ENCODE measurements around the gene UBE2J2.
"Not testable (repeated sequence)": the region's sequence is repeated elsewhere in the genome, so short reads cannot be mapped to it uniquely, and the experiment has no call there.

UBE2J2 gene

DNA sequence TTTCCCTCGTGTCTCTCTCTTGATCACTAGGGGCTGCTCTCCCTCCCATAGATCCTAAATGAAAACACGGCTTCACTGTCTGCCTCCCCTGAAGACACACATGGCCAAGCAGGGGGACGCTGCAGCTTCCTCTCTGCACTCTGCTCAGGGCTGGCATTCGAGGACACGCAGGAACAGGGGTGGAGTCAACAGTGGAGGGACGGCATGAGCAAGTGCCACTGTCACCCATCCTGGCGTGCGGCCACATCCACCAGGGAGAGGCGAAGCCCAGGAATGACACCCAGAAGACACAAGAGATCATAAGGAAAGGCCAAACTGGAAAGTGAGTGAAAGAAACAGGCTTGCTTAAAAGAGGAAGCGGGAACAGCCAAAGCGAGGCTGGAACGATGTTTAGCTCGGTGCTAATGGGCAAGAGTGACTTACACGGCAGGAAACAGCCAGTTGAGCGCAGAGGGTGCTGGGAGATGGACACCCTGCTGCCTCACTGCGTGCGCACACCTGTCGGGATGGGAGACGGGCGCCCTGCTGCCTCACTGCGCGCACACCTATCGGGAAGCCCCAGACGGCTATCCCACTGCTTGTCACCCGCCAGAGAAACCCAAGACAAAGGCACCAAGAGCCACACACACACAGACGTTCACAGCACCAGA is 13.6 kb downstream of the UBE2J2 start:
- DNase-seq (ENCODE audit: extremely low spot score, insufficient read length, low read depth) (no peak), FAIRE-seq (no peak)

DNA sequence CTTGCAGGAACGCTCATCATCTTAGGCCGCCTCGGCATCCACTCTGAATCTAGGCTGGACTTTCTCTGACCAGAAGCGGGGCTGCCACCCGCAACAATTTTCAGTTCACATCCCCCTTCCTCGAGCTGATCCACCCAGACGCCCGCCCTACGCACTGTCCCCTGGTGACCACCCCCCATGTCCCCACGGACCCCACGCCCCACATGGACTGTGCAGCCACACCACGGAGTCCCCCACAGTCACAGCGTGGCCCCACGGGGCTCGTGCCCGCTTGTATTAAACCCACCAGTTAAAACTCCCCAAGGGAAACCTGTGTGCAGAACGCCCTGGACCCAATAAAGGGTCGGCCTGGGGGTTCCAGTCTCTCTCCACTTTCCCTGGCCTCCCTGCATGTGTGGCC is 14.1 kb downstream of the UBE2J2 start:
- no peak for DNase-seq (ENCODE audit: extremely low spot score, insufficient read length, low read depth)
- no peak for FAIRE-seq

DNA sequence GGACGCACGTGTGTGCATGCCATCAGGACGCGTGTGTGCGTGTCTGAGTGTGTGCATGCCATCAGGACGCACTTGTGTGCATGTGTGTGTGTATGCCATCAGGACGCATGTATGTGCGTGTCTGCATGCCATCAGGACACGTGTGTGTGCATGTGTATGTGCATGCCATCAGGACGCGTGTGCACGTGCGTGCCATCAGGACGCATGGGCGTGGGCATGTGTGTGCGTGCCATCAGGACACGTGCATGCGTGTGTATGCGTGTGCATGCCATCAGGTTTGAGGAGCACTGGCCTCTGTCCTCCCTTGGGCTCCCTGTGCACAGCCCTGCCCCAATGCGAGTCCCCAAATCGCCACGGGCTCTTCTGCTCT is 14.6 kb downstream of the UBE2J2 start:
- DNase-seq (ENCODE audit: extremely low spot score, insufficient read length, low read depth) (no peak), FAIRE-seq (no peak)

DNA sequence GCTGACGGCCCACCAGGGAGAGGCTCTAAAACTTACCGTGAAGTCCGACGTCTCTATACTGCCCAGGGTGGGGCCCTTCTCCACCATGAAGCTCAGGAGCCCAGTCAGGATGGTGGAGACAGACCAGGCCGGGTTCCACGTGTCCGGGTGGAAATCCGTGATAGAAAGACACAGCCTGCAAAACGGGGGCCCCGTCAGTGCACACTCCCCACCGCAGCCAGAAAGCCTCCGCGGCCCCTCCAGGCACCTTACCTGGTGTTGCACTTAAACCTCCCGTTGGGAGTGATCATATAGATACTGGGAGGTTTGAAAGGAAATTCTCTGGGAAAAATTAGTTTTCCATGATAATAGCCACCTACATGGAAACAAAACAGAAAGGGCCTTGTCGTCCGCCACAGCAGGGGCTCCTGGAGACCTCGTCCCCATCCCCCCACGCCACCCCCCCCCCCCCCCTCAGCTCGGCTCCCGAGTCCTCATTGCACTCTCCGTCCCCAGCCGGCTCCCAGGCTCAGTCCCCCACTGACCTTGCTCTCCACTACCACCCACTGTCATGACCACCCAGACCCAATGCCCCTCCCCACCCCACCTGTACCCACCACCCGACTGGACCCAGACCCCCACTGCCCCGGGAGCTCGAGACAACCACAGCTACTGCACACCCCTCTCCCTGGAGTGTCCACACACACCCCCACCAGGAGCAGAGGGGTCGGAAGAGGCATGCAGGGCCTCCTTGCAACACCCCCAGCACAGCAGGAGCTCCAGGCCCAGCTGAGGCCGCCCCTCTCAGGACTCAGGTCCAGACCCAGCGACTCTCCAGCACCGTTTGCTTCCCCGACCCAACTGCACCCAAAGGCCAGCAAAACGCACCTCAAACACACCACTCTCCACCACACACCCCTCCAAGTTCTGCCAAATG is 16.4 kb downstream of the UBE2J2 start:
- no peak for DNase-seq (ENCODE audit: extremely low spot score, insufficient read length, low read depth)
- FAIRE-seq = no peak

DNA sequence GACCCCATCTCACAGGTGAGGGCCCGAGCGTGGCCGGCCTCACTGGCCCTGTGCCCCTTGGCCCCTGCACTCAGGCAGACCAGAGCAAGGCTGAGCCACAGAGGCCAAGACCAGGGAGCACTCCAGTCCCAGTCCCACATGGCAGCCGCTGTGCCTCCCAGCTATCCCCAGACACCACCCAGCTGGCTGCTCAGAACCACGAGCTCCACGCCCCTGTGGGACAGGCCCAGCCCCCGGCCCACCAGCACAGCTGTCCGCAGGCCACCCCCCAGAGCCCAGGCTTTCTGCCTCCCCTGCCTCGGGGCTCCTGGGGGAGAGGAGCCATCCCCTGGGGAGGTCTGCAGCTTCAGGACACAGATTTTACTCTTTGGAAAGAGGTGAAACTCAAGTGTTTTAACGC is 18.0 kb downstream of the UBE2J2 start:
- no peak for DNase-seq (ENCODE audit: extremely low spot score, insufficient read length, low read depth)
- FAIRE-seq = no peak

DNA sequence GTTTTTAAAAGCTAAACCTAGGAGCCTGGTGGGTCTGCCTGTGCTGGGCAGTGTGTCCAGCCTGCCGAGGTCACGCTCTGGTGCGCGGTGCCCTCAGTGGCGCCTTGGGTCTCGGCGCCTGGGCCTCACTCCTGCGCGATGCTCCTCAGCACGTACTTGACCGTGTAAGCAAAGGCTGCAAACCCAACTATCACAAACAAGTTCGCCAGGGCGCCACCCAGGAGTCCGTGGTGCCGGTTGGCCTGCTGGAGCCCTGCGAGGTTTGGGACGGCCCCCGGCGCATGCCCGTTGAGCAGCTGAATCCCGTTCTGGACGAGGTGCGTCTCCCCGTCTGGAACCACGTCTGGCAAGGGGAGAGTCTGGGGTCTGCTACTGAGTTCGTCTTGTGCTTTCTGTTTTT is 18.6 kb downstream of the UBE2J2 start:
- DNase-seq (ENCODE audit: extremely low spot score, insufficient read length, low read depth) (no peak), FAIRE-seq (no peak)

DNA sequence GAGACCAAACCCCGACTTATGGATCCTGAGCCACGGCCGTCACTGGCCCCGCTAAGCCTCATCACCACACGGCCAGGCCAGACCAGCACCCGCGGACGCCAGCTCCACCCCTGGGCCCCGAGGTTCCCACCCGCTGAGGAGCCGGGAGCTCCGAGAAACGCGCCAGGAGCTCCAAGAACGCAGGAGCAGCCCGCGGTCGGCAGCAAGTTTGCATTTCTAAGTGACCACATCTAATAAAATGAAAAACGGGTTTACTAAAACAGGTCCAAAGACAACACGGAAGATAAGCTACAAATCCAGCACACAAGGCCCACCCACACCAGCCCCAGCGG is 19.0 kb downstream of the UBE2J2 start:
- DNase-seq (ENCODE audit: extremely low spot score, insufficient read length, low read depth) (no peak), FAIRE-seq (no peak)

DNA sequence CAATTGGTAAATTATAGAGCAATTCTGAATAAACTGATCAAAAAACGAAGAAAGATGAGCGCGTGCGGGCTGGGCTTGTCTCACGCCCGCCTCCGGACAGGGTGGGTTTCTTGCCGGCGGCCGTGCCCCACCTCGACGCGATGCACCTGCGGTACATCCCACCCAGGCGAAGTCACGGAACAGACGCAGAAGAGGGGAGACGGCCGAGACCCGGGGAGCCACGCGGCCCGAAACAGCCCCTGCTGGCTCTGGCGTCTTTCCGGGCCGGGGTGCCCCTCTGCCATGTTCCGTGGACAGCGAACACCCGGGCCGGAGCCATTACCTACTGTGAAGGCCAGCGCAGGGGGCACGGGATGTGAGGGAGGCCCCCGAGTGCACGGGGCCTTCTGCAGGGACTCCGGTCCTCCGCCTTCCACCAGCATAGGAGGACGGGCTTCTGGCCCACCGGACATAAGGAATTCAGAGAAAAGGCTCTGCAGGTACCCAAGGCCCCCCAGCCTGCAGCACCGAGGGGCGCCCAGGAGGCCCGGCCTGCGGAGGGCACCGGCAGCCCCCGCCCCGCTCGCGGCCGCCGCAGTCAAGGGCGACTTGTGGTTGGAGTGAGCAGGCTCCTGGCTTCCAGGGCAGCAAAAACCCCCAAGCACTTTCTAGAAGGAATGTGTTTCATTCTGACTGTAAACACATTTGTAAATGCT is 19.5 kb downstream of the UBE2J2 start:
- DNase-seq (ENCODE audit: extremely low spot score, insufficient read length, low read depth) (no peak), FAIRE-seq (no peak)

DNA sequence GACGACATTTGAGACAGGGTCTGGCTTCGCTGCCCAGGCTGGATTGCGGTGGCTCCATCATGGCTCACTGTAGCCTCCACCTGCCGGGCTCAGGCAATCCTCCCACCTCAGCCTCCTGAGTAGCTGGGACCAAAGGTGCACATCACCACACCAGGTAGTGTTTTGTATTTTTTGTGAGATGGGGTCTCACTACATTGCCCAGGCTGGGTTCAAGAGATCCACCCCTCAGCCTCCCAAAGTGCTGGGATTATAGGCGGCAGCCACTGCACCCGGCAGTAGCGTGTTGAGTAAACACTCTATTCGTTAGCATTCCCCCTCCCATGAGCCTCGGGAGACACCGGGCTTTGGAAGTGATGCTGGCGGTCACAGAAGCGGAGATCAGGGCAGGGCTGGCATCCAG is 20.3 kb downstream of the UBE2J2 start:
- DNase-seq (ENCODE audit: extremely low spot score, insufficient read length, low read depth) = no peak
- no peak for FAIRE-seq

DNA sequence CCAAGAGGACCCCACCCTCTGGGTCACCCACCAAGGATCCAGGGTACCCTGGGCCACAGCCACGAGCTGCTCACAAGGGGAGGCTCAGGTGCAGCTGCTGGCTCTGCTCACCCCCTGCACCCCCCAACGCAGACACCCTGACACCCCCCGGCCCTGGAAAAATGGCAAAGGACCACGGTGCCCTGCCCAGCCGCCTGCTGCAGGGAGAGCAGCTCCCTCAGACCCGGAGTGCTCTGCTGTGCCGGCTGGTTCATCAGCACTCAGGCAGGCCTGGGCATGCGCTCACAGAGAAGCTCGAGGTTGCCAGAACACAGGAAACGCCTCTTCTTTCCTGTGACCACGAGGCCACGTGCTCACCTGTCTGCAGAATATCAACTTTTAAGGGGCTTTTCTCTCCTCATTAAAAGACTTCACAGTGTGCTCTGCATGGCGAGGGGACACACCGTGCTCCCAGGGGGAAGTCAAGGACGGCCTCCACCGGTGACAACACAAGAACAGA is 22.8 kb downstream of the UBE2J2 start:
- DNase-seq (ENCODE audit: extremely low spot score, insufficient read length, low read depth) (peak; percentile 78), FAIRE-seq (peak; percentile 96)

DNA sequence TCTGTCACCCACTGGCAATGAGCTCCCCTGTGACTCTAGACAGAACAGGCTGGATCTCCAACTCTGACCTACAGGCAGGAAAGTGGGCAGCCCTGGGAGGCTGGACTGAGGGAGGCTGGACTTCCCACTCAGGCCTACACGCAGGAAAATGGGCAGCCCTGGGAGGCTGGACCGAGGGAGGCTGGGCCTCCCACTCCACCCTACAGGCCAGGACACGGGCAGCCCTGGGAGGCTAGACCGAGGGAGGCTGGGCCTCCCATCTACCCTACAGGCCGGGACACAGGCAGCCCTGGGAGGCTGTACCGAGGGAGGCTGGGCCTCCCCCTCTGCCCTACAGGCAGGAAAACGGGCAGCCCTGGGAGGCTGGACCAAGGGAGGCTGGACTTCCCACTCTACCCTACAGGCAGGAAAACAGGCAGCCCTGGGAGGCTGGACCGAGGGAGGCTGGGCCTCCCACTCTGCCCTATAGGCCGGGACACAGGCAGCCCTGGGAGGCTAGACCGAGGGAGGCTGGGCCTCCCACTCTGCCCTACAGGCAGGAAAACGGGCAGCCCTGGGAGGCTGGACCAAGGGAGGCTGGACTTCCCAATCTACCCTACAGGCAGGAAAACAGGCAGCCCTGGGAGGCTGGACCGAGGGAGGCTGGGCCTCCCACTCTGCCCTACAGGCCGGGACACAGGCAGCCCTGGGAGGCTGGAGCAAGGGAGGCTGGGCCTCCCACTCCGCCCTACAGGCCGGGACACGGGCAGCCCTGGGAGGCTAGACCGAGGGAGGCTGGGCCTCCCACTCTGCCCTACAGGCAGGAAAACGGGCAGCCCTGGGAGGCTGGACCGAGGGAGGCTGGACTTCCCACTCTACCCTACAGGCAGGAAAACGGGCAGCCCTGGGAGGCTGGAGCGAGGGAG is 25.4 kb downstream of the UBE2J2 start:
- not testable (repeated sequence) for DNase-seq (ENCODE audit: extremely low spot score, insufficient read length, low read depth); FAIRE-seq

DNA sequence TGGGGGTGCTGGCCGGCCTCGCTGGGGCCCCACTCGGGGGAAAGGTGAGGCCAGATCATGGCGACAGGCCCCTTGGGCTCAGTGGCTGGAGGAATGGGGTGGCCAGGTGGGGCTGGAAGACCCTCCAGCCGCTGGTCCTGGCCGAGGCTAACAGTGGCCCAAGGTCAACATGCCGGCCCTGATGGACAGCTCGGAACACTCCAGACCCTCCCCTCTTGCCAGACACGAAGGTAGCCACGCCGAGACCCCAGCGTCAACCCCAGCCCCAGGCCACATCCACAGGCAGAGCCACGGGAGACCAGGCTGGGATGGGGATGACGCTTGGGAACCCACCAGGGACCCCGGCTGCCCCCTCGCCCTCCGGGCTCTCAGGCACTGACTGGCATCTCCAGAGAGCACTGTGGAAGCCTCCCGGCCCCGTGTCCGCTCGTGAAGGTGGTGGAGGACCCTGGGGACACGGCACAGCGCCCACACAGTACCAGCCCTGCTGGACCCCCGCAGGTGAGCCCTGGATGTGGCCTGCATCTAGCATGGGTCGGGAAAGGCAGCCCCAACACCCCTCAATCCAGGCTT is 26.2 kb downstream of the UBE2J2 start:
- DNase-seq (ENCODE audit: extremely low spot score, insufficient read length, low read depth) (no peak), FAIRE-seq (no peak)

DNA sequence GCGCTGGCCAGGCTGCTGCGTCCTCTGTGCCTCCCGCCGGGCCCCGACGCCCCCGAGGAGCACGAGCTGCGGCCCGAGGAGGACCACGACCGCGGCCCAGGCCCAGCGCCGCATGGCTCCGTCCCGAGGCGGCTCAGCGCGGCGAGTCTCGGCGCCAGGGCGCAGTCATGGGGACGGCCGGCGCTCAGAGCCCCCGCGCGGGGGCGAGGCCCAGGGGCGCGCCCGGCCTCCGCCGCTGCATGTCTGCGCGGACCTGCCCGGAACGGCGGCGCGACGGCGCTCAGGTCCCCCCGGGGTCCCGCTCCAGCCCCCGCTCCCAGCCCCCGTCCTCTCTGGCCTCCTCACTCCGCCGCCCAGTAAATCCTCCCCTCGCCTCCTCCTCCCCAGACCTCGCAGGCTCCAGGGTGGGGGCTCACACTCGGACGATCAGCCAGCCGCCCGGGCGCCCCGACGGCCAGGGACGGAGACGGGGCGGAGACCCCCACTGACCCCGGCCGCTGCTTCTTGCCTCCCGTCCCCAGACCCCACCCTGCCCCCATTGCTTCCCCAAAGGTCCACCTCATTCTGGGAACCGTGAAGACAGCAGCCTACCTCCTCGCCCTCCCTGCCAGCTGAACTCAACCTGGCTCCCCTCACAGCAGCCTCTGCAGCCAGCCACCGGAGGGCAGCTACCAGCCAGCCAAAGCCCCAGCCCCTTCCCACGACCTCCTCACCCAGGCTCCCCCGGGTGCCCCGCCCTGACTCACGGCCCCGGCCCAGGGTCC is 26.9 kb downstream of the UBE2J2 start, which contains the start of gene C1QTNF12:
C1QTNF12 (minus strand) TSS at position 146 of the 764 bp plus-strand sequence; CDS start at position 114, 32 bp downstream.
- FAIRE-seq (no peak), DNase-seq (ENCODE audit: extremely low spot score, insufficient read length, low read depth) (no peak)

DNA sequence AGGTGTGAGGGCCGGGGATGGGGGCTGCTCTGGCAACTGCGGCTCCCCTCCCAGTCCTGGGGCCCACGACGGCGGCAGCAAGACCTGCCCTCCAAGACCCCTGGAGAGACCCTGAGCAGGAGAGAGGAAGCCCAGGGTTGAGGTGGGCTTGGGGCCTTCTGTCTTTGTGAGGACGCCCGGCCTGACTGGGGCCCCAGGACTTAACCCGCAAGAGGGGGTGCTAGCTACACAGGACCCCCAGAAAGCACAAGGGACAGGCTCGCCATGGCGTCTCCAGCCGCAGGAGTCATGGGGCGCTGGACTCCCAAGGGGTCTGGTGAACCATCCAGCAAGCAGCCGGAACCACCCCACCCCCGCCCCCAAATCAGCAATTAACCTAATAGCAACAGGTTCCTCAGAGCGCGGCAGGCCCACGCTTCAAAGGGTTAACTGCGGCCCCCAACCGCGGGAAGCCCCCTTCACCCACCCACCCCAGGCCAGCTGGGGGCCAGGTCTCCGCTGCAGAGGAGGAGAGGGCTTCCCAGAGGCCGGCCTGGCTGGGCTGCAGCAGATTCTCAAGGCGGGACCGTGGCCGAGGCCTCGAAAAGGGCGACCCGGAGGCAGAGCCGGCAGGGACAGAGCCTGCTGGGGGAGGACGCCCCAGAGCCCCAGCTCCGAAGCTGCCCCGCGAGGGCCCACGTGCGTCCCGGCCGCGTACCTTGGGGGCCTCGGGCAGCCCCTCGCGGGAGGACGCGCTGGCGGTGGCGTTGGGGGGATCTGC is 27.7 kb downstream of the UBE2J2 start:
- DNase-seq (ENCODE audit: extremely low spot score, insufficient read length, low read depth) (no peak), FAIRE-seq (no peak)

DNA sequence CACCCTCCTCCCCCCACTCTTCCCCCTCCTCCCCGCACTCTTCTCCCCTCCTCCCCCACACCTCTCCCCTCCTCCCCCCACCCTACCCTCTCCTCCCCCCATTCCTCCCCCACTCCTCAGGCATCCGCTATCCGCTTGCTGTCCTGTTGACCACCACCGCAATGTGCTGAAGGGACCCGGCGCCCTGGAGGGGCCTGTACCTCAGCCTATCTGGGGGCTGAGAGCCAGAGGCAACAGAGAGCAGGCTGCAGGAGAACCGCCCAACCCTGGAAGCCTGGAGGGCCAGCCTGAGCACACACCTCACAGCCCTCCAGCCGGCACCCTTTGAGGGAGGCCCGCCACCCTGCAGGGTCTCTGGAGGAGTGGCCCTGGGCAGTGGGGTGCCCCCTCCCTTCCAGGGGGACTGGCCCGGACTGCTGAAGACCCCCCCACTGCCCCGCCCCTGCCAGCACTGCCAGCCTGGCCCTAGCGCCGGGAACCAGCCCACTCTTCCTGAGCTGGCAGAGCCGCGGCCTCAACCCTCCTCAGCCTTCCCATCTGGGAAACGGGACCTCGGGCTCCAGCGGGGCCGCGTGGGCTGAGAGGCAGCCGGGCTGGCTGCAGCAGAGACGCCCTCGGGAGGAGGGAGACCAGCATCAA is 28.4 kb downstream of the UBE2J2 start:
- FAIRE-seq (no peak), DNase-seq (ENCODE audit: extremely low spot score, insufficient read length, low read depth) (no peak)

DNA sequence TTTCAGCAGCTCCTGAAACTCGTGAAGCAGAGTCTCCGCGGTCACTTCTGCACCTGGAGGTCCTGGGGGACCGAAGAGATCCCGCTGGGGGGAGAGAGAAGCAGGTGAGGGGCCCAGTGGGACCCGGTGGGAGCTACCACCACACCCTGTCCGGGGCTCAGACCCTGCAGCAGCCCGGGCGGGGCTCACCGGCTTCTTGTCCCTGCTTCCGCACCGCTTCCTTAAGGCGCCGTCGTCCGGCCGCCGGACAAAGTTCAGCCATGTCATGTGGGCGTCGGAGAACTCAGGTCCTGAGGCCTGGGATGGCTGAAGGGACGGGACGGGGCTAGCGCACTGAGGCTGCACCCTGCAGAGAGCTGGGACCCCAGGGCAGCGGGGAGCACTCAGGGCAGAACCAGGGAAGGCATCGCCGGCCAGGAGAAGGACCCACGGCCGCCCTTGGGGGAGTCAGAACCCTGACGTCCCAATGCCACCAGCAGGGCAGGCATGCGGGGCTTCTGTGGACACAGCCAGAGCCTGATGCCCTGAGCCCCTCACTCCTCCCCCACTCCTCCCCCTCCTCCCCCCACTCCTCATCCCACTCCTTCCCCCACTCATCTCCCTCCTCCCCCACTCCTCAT is 29.4 kb downstream of the UBE2J2 start:
- DNase-seq (ENCODE audit: extremely low spot score, insufficient read length, low read depth) (no peak), FAIRE-seq (no peak)

DNA sequence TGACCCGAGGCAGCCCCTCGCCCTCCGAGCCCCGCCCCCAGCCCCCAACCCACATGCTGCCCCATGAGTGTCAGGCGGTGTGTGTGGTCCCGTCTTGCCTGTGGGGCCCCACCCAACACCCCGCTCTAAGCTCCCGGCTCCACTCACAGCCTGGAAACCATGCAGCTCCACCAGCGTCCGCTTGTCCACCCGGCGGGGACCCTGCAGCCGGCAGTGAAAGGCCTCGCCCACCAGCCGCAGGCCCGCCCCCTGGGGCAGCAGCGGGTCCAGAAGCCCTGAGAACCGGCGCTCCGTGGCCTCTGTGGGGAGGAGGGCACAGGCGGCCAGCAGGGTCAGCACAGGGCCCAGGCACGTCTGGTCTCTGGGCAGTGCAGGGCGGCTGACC is 29.9 kb downstream of the UBE2J2 start:
- DNase-seq (ENCODE audit: extremely low spot score, insufficient read length, low read depth) = no peak
- FAIRE-seq = no peak
